ENCODE measurements around the gene COX7B.

DNA sequence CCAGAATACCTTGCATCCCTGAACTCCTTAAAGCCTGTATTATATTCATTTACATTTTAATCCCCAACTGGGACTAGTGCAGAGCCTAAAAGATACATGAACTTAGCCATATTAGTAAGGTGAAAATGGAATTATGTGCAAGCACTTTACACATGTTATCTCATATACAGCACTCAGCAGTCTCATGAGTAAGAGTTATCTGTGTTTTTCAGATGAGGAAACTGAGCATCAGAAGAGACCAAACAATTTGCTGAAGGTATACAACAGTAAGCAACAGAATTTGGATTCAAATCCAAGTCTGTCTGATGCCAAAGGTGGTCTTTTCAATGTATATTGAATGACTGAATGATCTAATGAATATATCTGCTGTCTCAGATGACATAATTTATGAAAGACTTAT lies 23.5 kb downstream of the COX7B start:
- TF ChIP-seq, protein P1, sequence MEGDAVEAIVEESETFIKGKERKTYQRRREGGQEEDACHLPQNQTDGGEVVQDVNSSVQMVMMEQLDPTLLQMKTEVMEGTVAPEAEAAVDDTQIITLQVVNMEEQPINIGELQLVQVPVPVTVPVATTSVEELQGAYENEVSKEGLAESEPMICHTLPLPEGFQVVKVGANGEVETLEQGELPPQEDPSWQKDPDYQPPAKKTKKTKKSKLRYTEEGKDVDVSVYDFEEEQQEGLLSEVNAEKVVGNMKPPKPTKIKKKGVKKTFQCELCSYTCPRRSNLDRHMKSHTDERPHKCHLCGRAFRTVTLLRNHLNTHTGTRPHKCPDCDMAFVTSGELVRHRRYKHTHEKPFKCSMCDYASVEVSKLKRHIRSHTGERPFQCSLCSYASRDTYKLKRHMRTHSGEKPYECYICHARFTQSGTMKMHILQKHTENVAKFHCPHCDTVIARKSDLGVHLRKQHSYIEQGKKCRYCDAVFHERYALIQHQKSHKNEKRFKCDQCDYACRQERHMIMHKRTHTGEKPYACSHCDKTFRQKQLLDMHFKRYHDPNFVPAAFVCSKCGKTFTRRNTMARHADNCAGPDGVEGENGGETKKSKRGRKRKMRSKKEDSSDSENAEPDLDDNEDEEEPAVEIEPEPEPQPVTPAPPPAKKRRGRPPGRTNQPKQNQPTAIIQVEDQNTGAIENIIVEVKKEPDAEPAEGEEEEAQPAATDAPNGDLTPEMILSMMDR (IDR thresholded peaks at IDR 0.05; ENCODE audit: insufficient read depth, low read length): no peak
- TF ChIP-seq GABPA (IDR thresholded peaks at IDR 0.05; ENCODE audit: low read depth) (no peak), POLR2AphosphoS5 (IDR thresholded peaks at IDR 0.05; ENCODE audit: low read depth) (no peak)
